Endothelial cell (in vitro differentiated cells): ENCODE measurements around the gene ARFGEF3. TPM values are rescaled to one million over a fixed set of nuclear protein-coding genes. Genes with fewer than 3 reads are reported as not detected.

Source experiments
- DNase-seq: peaks from one replicate; pipeline ENCODE4 v3.0.0; 2021; ENCODE audit warnings: low spot score
- H3K27ac Mint-ChIP-seq: one replicate; pipeline ENCODE4 v1.8.0; 2021; ENCODE audit warnings: mixed read lengths, inconsistent platforms; ENCODE audit not compliant: unreplicated experiment
- H3K27me3 Mint-ChIP-seq: one replicate; pipeline ENCODE4 v1.8.0; 2021; ENCODE audit warnings: mild to moderate bottlenecking, moderate library complexity, mixed read lengths, inconsistent platforms; ENCODE audit not compliant: unreplicated experiment
- H3K36me3 Mint-ChIP-seq: one replicate; pipeline ENCODE4 v1.8.0; 2021; ENCODE audit warnings: mild to moderate bottlenecking, low read depth, mixed read lengths, inconsistent platforms; ENCODE audit not compliant: unreplicated experiment
- H3K4me1 Mint-ChIP-seq: one replicate; pipeline ENCODE4 v1.8.0; 2021; ENCODE audit warnings: mild to moderate bottlenecking, mixed read lengths, inconsistent platforms; ENCODE audit not compliant: unreplicated experiment
- H3K4me3 Mint-ChIP-seq: one replicate; pipeline ENCODE4 v1.8.0; 2021; ENCODE audit warnings: mild to moderate bottlenecking, mixed read lengths, inconsistent platforms; ENCODE audit not compliant: unreplicated experiment
- H3K9me3 Mint-ChIP-seq: one replicate; pipeline ENCODE4 v1.8.0; 2021; ENCODE audit warnings: mixed read lengths, inconsistent platforms; ENCODE audit not compliant: unreplicated experiment
- total RNA-seq: library from RNA; stranded (reverse); fragmentation: NEBNext Ultra II Directional; extraction: Animal tissue kit (Norgen Biotek cat#: 25700); gene quantifications from one replicate; pipeline ENCODE4 v1.2.1, GENCODE V29; 2021; ENCODE audit not compliant: unreplicated experiment
- TF ChIP-seq, protein P1 (sequence below): fragments of 200-600 bp; sonication (generic); IDR thresholded peaks from one replicate; pipeline ENCODE4 v1.5.0; 2021; ENCODE audit warnings: antibody characterized with exemption; ENCODE audit not compliant: unreplicated experiment

Gene ARFGEF3
- total RNA-seq, 1 donor from 2014 or later: 6.4 TPM

DNA sequence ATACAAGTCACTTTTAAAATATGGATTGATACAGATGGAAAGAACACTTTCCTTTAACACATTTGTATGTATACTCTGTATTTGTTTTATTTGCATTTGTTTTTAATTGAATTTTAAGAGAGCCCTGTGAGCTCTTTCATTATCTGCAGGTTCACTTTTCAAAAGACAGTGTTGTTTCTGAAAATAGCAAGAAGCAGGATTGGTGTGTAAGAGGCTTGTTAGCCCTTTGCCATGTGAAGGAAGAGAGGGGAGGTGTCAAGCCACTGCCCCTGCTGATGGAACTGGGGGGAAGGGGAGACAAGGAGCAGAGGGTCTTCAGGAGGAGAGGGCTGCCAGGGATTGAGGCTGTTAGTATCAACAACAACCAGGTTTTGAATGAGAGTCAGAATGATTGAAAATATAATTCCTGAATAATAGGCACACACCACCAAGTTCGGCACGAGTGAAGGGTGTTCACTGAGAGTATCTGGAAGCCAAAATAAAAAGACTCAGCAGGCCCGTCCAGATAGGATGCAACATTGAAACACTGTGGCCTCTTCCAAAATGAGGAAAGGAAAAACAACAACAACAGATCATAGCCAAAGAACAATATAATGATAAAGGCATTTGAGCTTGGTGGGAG, 69.1 kb downstream of the ARFGEF3 start:
- H3K4me1 Mint-ChIP-seq: peaks cover 16% of the 10 kb centered on the region
- no peaks in the 10 kb centered on the region for H3K9me3 Mint-ChIP-seq
- DNase-seq: no peak
- TF ChIP-seq, protein P1, sequence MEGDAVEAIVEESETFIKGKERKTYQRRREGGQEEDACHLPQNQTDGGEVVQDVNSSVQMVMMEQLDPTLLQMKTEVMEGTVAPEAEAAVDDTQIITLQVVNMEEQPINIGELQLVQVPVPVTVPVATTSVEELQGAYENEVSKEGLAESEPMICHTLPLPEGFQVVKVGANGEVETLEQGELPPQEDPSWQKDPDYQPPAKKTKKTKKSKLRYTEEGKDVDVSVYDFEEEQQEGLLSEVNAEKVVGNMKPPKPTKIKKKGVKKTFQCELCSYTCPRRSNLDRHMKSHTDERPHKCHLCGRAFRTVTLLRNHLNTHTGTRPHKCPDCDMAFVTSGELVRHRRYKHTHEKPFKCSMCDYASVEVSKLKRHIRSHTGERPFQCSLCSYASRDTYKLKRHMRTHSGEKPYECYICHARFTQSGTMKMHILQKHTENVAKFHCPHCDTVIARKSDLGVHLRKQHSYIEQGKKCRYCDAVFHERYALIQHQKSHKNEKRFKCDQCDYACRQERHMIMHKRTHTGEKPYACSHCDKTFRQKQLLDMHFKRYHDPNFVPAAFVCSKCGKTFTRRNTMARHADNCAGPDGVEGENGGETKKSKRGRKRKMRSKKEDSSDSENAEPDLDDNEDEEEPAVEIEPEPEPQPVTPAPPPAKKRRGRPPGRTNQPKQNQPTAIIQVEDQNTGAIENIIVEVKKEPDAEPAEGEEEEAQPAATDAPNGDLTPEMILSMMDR: no peak
- no peak overlapping the region for H3K27ac Mint-ChIP-seq
- no peaks in the 10 kb centered on the region for H3K36me3 Mint-ChIP-seq
- H3K27me3 Mint-ChIP-seq: no peaks in the 10 kb centered on the region
- H3K4me3 Mint-ChIP-seq: no peak overlapping the region

DNA sequence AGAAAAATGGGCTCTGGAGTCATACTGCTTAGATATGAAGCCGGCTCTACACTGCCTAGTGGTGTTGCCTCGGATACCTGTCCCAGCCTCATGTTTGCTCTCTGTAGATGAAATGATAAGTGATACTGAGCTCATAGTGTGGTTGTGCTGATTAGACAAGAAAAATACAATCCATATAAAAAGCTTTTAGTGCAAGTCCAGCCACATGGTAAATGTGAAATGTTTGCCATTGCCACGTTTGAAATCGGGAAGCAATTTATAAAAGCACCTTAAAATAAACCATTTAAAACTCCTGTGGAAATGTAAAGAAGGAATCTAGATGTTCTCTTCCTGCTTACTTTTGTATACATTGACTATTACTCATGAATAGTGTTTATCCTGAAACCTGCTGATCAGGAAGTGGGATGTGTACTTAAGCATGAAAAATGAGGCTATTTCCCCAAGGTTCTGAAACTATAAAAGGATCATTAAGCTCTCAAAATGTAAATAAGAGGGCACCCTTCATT, 69.7 kb downstream of the ARFGEF3 start:
- TF ChIP-seq, protein P1: no peak
- Mint-ChIP-seq H3K36me3 (no peaks in the 10 kb centered on the region), H3K9me3 (no peaks in the 10 kb centered on the region), H3K27ac (no peak overlapping the region), H3K27me3 (no peaks in the 10 kb centered on the region), H3K4me3 (no peak overlapping the region), H3K4me1 (peaks cover 16% of the 10 kb centered on the region)
- DNase-seq: no peak

DNA sequence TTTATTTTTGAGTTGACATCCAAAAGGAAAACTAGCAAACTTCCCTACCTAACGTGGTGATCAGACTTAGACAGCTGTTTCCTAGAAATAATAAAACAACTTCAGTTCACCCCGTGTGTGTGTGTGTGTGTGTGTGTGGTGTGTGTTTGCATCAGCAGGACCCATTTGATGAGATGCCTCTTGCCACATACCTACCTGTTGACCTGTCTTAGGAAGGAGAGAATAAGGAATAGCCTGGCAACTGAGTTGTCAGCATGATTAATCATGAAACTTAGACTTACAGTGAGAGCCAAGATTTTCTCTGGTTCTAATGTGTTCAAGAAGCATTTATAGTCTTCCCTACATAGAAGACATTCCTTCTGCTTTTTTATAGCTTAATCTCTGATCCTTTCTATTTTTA, 72.6 kb downstream of the ARFGEF3 start:
- Mint-ChIP-seq H3K4me3 (no peak overlapping the region), H3K27me3 (no peaks in the 10 kb centered on the region), H3K27ac (no peak overlapping the region), H3K9me3 (no peaks in the 10 kb centered on the region), H3K36me3 (no peaks in the 10 kb centered on the region), H3K4me1 (peaks cover 22% of the 10 kb centered on the region)
- TF ChIP-seq, protein P1: no peak
- DNase-seq: no peak

DNA sequence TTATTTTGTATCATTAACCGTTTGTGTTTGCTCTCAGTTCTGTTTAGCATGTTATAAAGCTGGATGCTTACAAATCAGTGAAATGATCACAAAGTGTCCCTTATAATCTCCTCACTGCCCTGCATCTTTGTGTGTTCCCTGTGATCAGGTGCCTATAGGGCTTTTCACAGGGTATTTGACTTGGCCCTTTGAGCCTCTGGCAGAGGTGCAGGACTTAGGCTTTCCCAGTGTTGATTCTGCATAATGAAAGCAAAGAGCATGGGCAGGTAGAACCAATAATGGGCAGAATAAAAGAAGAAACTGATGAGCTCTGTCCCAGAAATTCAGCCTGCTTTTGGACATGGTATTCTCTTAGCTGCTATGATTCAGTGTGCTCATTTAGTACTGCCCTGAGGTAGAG, 73.5 kb downstream of the ARFGEF3 start:
- no peaks in the 10 kb centered on the region for H3K27me3 Mint-ChIP-seq
- peaks cover 22% of the 10 kb centered on the region for H3K4me1 Mint-ChIP-seq
- H3K36me3 Mint-ChIP-seq: no peaks in the 10 kb centered on the region
- H3K27ac Mint-ChIP-seq: no peak overlapping the region
- TF ChIP-seq, protein P1: no peak
- DNase-seq: no peak
- no peak overlapping the region for H3K4me3 Mint-ChIP-seq
- no peaks in the 10 kb centered on the region for H3K9me3 Mint-ChIP-seq

DNA sequence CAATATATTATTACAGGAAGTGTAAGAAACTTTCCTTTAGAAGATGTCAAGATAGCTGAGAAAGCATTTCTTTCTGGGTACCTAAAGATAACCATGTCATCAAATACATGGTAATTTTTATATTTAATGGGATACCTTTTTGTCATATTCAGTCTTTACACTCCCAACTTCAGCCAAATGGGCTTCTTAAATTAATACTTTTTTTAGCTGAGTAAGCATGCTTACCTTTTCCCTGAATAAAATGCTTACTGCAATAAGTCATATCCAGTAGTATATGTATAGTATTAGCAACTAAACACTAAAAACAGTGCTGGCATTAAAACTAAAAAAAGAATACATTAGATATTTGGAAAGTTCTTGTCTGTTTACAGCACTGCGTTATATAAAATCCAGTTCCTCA, 74.0 kb downstream of the ARFGEF3 start:
- Mint-ChIP-seq H3K27ac (no peak overlapping the region), H3K4me1 (peaks cover 21% of the 10 kb centered on the region), H3K27me3 (no peaks in the 10 kb centered on the region), H3K9me3 (no peaks in the 10 kb centered on the region), H3K4me3 (no peak overlapping the region), H3K36me3 (no peaks in the 10 kb centered on the region)
- TF ChIP-seq, protein P1: no peak
- DNase-seq: no peak
